Stimulated activated CD8-positive, alpha-beta memory T cell treated with anti-CD3 and anti-CD28 coated beads, Interleukin-15, amount 100 ng/mL, for 4 hours (primary cell): ENCODE data around the gene SMYD1.

Experiments
- DNase-seq, 2 donors: peaks; one replicate each; pipeline ENCODE4 v3.0.0-alpha.2; 2020; ENCODE audit warnings: low read depth in 2 of 2

SMYD1 gene

GRCh38 chr2:88122141-88122884, 54.7 kb downstream of the SMYD1 start:
- DNase-seq: no peak

GRCh38 chr2:88123164-88123974, 55.7 kb downstream of the SMYD1 start:
- no peak for DNase-seq

GRCh38 chr2:88123975-88124917, 56.6 kb downstream of the SMYD1 start:
- no peak for DNase-seq

GRCh38 chr2:88125344-88125923, 57.8 kb downstream of the SMYD1 start:
- no peak for DNase-seq

- DNase-seq: no peak
Measured at GRCh38 chr2:88125924-88126771, 58.5 kb downstream of the SMYD1 start.

DNA sequence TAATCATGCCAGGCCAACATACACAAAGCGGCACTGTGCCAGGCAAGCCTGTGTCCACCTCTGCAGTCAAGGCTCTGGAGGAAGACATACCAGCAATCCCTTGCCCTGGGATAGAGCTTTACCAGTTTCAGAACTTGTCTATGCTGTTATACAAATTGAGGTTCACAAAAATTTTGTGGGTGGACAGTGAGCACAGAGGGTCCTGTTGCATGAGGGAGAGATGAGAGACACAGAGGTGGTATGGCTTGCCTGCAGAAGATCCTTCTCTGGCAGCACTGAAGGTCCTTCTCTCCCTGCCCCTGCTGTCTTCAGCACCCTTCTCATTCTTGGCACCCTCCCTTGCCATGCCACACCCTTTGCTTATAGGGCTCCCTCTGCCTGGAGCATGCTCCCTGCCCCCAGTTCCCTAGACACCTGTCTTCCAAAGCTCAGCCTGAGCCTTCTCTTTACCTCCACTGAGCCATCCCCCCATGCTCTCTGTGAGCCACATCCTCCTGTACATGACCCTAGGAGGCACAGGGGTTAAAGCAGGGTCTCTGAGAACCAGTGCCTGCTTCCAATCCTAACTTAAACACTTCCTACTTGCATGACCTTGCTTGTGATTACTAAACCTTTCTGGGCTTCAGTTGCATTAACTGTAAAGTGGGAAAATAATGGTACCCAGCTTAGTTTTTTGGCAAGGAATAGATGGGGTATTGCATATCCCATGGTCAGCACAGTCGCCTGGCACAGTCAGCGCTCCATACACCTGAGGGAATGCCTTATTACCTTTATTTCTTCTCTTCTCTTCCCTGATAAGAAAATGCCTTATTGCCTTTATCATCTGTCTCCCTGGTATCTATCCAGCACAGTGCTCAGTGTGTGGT, 59.4 kb downstream of the SMYD1 start:
- DNase-seq: no peak

GRCh38 chr2:88127638-88127887, 59.9 kb downstream of the SMYD1 start:
- DNase-seq: no peak

- DNase-seq: no peak
Measured at GRCh38 chr2:88127888-88128653, 60.4 kb downstream of the SMYD1 start, which contains the start of gene FABP1. TSS of gene FABP1 (minus strand) at chr2:88128062. CDS start at chr2:88128017, 45 bp downstream.

DNA sequence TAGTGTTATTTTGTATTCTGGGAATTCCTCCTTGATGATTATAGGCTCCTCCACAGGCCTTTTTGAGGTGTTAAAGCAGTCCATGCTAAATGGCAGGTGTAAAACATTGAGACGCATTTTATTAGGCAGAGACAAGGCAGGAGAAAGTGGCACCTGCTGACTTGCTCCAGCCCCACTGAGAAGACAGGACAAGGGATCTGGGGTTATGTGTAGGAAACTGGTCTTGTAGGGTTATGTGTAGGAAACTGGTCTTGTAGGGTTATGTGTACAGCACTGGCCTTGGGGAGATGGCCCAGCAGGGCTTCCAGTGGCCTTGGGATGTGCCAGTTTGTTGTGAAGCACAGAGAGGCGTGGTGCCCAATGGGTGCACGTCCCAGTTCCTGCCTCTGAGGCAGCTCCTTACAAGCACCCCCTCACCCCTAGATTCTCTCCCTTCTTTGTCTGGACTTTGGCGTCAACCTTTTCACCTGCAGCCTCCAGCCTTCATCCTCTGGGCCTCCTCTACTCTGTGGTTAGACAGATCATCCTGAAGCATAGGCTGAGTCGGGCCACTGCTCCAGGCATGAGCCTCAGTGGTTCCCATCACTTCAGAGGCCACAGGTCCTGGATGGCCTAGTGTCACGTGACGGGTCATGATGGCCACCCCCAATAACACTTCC, 61.2 kb downstream of the SMYD1 start:
- no peak for DNase-seq

GRCh38 chr2:88129313-88129959, 61.8 kb downstream of the SMYD1 start:
- DNase-seq: no peak

GRCh38 chr2:88131201-88131998, 63.8 kb downstream of the SMYD1 start:
- no peak for DNase-seq

- DNase-seq: no peak
Measured at GRCh38 chr2:88131999-88132368, 64.4 kb downstream of the SMYD1 start.

GRCh38 chr2:88133875-88134274, 66.2 kb downstream of the SMYD1 start:
- DNase-seq: no peak

- DNase-seq: no peak
Measured at GRCh38 chr2:88136817-88137216, 69.2 kb downstream of the SMYD1 start.

DNA sequence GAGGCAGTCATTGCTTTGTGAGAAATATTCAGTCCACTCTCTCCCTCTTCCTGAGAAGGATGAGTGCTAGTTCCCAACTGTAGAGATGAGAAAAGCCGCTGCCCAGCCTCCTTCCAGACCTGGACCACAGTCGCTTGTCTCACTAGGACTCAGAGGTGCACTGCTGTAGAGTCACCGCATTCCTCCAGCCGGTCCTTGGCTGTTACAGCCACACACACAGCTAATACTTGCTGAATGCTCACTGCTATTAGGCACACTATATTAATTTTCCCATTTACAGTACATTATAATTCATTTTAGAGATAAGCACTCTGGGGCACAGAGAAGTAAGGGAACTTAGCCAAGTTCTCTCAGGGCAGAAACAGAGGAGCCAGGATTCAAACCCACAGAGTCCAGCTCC, 70.2 kb downstream of the SMYD1 start:
- no peak for DNase-seq

DNA sequence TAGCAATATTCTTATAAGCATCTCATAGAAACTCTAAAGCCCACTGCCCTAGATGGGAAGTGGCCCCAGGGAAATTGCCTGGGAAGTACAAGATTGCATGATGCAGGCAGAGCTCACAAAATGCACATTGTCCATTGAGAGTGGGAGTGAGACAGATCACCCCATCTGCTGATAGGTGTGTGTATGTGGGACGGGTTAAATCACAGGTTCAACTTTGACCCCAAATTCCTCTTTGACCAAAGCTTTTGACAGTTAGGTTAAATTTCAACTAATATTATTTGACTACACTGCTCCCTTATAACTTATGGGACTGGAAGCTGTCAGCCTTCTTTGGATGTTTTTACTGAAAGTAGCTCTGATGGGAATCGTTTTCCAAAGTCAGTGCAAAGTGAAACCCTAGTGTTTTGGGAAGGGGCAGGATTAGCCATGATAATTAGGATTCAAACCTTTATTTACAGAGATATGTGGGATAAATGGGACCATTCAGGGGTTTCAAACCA, 71.6 kb downstream of the SMYD1 start:
- DNase-seq: no peak

- no peak for DNase-seq
Measured at GRCh38 chr2:88139804-88140203, 72.2 kb downstream of the SMYD1 start.
